DOHH2 (cell line): ENCODE measurements around the gene ARL4D.

Source experiments
- H3F3A ChIP-seq: fragments of 200-600 bp; sonication (generic), shearing (Covaris generic); 2 replicates; pipeline ENCODE4 v1.6.0; 2016; ENCODE audit warnings: antibody characterized with exemption, mild to moderate bottlenecking; ENCODE audit not compliant: control insufficient read depth, insufficient read depth
- H3K27ac ChIP-seq: fragments of 200-600 bp; sonication (generic); 2 replicates; pipeline ENCODE4 v1.5.1; 2014; ENCODE audit warnings: low read depth, mild to moderate bottlenecking, low read length, moderate library complexity
- H3K27me3 ChIP-seq: fragments of 200-600 bp; sonication (generic); 2 replicates; pipeline ENCODE4 v1.6.1; 2014; ENCODE audit warnings: mild to moderate bottlenecking, low read length, mixed read lengths; ENCODE audit not compliant: control insufficient read depth
- H3K36me3 ChIP-seq: fragments of 200-600 bp; sonication (generic); 2 replicates; pipeline ENCODE4 v1.6.1; 2014; ENCODE audit warnings: mild to moderate bottlenecking, low read length, moderate library complexity, mixed read lengths; ENCODE audit not compliant: control insufficient read depth
- H3K4me1 ChIP-seq: fragments of 200-600 bp; sonication (generic); 2 replicates; pipeline ENCODE4 v1.6.1; 2014; ENCODE audit warnings: mild to moderate bottlenecking, low read length, mixed read lengths; ENCODE audit not compliant: control insufficient read depth
- H3K4me2 ChIP-seq: fragments of 200-600 bp; sonication (generic); 2 replicates; pipeline ENCODE4 v1.6.0; 2014; ENCODE audit warnings: mild to moderate bottlenecking, low read length, moderate library complexity
- H3K4me3 ChIP-seq: fragments of 200-600 bp; sonication (generic); 2 replicates; pipeline ENCODE4 v1.5.1; 2014; ENCODE audit warnings: mild to moderate bottlenecking, low read length, mixed read lengths
- H3K79me2 ChIP-seq: fragments of 200-600 bp; sonication (generic); 2 replicates; pipeline ENCODE4 v1.6.1; 2014; ENCODE audit warnings: mild to moderate bottlenecking, low read length, mixed read lengths; ENCODE audit not compliant: control insufficient read depth
- H3K9me2 ChIP-seq: fragments of 200-600 bp; sonication (generic); replicated peaks from 2 replicates; pipeline ENCODE4 v1.6.1; 2014; ENCODE audit warnings: mild to moderate bottlenecking, low read length, mixed read lengths; ENCODE audit not compliant: control insufficient read depth
- H3K9me3 ChIP-seq: fragments of 200-600 bp; sonication (generic); 2 replicates; pipeline ENCODE4 v1.6.1; 2014; ENCODE audit warnings: antibody characterized with exemption, low read length, mixed read lengths; ENCODE audit not compliant: control insufficient read depth, insufficient read depth
- H4K20me1 ChIP-seq: fragments of 200-600 bp; sonication (generic); 2 replicates; pipeline ENCODE4 v1.6.0; 2014; ENCODE audit warnings: low read depth, mild to moderate bottlenecking, antibody characterized with exemption, low read length, moderate library complexity; ENCODE audit not compliant: control insufficient read depth, insufficient read depth
- EZH2phosphoT487 ChIP-seq: fragments of 200-600 bp; sonication (generic); IDR thresholded peaks from 2 replicates; pipeline ENCODE4 v1.6.1; 2017; ENCODE audit warnings: borderline replicate concordance, mild to moderate bottlenecking, antibody characterized with exemption, low read length, moderate library complexity, mixed read lengths
- TF ChIP-seq, protein P1 (sequence below): fragments of 200-600 bp; sonication (generic); IDR thresholded peaks from one replicate; pipeline ENCODE4 v1.5.1; 2014; ENCODE audit warnings: antibody characterized with exemption, mild to moderate bottlenecking, low read depth, low read length; ENCODE audit not compliant: poor library complexity, severe bottlenecking

Gene ARL4D

DNA sequence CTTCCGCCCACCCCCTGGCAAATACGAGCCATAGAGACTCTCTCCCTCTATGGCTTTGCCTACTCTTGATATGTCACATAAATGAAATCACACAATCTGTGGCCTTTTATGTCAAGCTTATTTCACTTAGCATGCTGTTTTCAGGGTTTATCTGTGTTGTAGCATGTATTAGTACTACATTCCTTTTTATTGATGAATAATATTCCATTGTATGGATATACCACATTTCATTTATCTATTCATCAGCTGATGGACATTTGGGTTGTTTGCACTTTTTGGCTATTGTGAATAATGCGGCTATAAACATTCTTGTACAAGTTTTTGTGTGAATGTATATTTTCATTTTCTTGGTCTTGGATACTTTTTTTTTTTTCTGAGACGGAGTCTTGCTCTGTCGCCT, 48.0 kb downstream of the ARL4D start:
- Histone ChIP-seq H3K9me3 (no peaks in the 10 kb centered on the region), H3K27ac (no peak overlapping the region), H3K9me2 (no peaks in the 10 kb centered on the region), H3K4me3 (no peak overlapping the region), H3K27me3 (0 out of 2 replicates have a peak, but pooled peaks cover 3% of the 10 kb centered on the region), H3K4me2 (no peak overlapping the region), H3K4me1 (no peaks in the 10 kb centered on the region), H3K79me2 (no peaks in the 10 kb centered on the region), H3F3A (no peaks in the 10 kb centered on the region), H3K36me3 (no peaks in the 10 kb centered on the region), H4K20me1 (no peaks in the 10 kb centered on the region)
- TF ChIP-seq, protein P1, sequence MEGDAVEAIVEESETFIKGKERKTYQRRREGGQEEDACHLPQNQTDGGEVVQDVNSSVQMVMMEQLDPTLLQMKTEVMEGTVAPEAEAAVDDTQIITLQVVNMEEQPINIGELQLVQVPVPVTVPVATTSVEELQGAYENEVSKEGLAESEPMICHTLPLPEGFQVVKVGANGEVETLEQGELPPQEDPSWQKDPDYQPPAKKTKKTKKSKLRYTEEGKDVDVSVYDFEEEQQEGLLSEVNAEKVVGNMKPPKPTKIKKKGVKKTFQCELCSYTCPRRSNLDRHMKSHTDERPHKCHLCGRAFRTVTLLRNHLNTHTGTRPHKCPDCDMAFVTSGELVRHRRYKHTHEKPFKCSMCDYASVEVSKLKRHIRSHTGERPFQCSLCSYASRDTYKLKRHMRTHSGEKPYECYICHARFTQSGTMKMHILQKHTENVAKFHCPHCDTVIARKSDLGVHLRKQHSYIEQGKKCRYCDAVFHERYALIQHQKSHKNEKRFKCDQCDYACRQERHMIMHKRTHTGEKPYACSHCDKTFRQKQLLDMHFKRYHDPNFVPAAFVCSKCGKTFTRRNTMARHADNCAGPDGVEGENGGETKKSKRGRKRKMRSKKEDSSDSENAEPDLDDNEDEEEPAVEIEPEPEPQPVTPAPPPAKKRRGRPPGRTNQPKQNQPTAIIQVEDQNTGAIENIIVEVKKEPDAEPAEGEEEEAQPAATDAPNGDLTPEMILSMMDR, result no peak
- no peak for TF ChIP-seq EZH2phosphoT487

DNA sequence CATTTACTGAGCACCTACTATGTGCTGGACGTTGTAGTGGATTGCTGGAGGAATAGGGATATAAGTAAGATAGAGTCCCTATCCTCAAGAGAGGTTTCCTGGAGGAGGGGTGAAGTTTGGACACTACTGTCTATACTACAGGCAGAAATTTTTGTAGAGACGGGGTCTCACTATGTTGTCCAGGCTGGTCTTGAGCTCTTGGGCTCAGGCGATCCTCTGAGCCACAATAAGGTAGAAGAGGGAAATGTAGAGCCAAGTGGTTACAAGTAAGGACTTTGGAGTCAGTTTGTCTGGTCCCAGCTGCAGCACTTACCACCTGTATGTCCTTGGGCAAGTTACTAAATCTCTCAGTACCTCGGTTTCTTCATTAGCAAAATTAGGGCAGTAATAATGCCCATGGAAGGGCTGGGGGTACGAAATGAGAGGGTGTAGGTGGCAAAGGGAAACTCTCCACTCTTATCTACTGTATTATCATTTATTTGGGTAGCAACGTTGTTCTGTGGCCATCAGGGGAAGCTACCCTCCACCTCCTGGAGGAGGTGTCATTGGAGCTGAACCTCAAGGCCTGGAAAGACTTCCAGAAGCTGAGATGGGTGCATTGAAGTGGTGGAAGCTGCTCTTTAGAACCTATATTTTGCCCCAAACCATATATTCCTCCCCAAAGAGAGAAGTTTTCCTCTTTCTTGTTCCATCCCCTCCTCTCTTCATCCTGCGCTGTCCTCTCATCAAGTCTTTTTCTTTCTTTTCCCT, 50.1 kb downstream of the ARL4D start:
- Histone ChIP-seq H3K79me2 (no peaks in the 10 kb centered on the region), H3K4me2 (no peak overlapping the region), H4K20me1 (no peaks in the 10 kb centered on the region), H3K4me1 (no peaks in the 10 kb centered on the region), H3K27me3 (0 out of 2 replicates have a peak, but pooled peaks cover 3% of the 10 kb centered on the region), H3K9me3 (no peaks in the 10 kb centered on the region), H3K36me3 (no peaks in the 10 kb centered on the region), H3K9me2 (no peaks in the 10 kb centered on the region), H3F3A (no peaks in the 10 kb centered on the region), H3K4me3 (no peak overlapping the region), H3K27ac (no peak overlapping the region)
- TF ChIP-seq, protein P1, result no peak
- TF ChIP-seq EZH2phosphoT487, result no peak

DNA sequence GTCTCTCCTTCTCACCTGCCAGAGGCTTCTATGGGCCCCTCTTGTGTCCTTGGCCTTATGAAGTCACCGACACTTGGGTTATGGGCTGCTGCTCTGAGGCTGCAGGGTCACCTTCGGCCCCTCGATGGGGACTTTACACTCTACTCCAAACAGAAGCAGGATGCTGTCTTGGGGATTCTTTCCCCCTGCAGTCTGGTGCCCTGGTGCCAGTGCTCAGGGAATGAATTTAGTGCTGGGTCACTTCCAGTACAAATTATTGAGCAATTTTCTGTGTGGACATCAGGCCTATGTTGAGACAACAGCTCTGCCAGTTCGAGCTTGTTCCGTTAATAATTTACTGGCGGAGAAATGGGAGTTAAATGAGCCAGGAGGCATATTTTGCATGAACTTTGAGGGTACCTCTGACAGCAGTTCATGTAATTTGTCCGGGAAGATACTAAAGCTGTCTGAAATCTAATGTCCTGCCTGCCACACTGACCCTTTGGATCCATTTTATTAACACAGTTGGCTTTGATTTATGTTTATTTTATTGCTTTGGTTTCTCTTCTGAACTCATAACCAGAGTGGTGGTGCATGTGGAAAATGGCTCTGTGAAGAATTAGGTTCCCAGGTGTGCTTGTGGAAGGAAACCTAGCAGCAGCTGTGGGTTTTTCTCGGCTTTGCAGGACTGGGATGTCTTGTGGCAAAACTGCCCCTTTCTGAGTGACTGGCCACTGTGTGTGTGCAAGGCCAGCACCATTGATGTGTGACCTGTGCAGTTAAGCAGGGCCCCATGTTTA, 50.9 kb downstream of the ARL4D start:
- no peaks in the 10 kb centered on the region for H3F3A ChIP-seq
- no peaks in the 10 kb centered on the region for H4K20me1 ChIP-seq
- H3K9me3 ChIP-seq, result no peaks in the 10 kb centered on the region
- H3K79me2 ChIP-seq, result no peaks in the 10 kb centered on the region
- H3K4me2 ChIP-seq, result no peak overlapping the region
- H3K9me2 ChIP-seq, result no peaks in the 10 kb centered on the region
- no peak overlapping the region for H3K27ac ChIP-seq
- H3K36me3 ChIP-seq, result no peaks in the 10 kb centered on the region
- no peak overlapping the region for H3K4me3 ChIP-seq
- TF ChIP-seq, protein P1, result no peak
- TF ChIP-seq EZH2phosphoT487, result no peak
- H3K4me1 ChIP-seq, result no peaks in the 10 kb centered on the region
- no peaks in the 10 kb centered on the region for H3K27me3 ChIP-seq
